ENCODE measurements around the gene ATG5.
"Not testable (repeated sequence)": the region's sequence is repeated elsewhere in the genome, so short reads cannot be mapped to it uniquely, and the experiment has no call there.

ATG5 gene

DNA sequence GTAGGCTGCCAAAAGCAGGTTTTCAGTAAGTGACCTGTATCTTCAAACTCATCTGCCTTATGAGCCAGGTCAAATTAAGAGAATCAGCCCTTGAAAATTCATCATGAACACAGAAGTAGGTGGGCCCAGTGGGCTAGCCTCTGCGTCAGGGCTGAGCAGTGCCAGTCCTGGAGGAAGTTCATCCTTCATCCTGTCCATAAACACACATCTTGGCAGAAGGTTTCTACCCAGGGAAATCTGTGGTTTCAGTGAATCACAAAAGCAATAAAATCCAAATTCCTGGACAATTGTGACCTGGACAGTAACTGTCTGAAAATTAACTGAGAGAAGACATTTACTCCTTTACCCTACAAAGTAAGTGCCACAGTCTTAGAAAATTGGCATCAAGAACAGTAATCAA is 72.4 kb downstream of the ATG5 start:
- no peak overlapping the region for H3K4me3 ChIP-seq (ENCODE audit: low read depth, low read length)
- POLR2A ChIA-PET = interaction anchor here (1.1 kb wide), 1 partner anchor 260 kb away, joined by 8 read pairs; no protein-coding TSS in a partner anchor
- TF ChIP-seq, protein P1, sequence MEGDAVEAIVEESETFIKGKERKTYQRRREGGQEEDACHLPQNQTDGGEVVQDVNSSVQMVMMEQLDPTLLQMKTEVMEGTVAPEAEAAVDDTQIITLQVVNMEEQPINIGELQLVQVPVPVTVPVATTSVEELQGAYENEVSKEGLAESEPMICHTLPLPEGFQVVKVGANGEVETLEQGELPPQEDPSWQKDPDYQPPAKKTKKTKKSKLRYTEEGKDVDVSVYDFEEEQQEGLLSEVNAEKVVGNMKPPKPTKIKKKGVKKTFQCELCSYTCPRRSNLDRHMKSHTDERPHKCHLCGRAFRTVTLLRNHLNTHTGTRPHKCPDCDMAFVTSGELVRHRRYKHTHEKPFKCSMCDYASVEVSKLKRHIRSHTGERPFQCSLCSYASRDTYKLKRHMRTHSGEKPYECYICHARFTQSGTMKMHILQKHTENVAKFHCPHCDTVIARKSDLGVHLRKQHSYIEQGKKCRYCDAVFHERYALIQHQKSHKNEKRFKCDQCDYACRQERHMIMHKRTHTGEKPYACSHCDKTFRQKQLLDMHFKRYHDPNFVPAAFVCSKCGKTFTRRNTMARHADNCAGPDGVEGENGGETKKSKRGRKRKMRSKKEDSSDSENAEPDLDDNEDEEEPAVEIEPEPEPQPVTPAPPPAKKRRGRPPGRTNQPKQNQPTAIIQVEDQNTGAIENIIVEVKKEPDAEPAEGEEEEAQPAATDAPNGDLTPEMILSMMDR (IDR thresholded peaks at IDR 0.05; ENCODE audit: insufficient read depth, low read length, missing control alignments) = no peak
- no peak for DNase-seq (ENCODE audit: low read depth, low spot score)
- CTCF ChIA-PET = interaction anchor here (1.5 to 2.0 kb wide), 2 partner anchors 48 to 163 kb away, joined by 4 to 9 read pairs; no protein-coding TSS in a partner anchor

DNA sequence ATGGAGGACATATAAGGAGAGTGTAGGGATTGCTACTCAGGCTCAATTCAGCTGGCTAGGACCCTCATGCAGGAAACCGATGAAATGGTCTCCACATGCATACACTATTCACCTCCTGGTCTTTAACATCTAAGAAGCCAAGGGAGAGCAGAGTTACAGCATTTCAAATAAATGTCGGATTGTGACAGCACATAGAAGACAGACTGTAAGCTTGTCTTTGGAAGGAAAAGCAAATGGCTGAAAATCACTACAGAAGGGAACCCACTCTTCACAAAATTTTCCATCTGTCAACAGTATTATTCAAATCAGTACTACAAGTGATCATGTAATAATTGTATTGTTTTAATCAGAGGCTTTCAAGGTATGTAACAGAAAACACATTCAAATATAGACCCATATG is 72.9 kb downstream of the ATG5 start:
- no peak overlapping the region for H3K4me3 ChIP-seq (ENCODE audit: low read depth, low read length)
- no peak for DNase-seq (ENCODE audit: low read depth, low spot score)
- ChIA-PET CTCF (interaction anchor here (0.7 to 2.0 kb wide), 5 partner anchors 15 to 163 kb away, joined by 3 to 9 read pairs (median 4); no protein-coding TSS in a partner anchor), POLR2A (no interaction called here)
- TF ChIP-seq, protein P1 (IDR thresholded peaks at IDR 0.05; ENCODE audit: insufficient read depth, low read length, missing control alignments) = no peak

DNA sequence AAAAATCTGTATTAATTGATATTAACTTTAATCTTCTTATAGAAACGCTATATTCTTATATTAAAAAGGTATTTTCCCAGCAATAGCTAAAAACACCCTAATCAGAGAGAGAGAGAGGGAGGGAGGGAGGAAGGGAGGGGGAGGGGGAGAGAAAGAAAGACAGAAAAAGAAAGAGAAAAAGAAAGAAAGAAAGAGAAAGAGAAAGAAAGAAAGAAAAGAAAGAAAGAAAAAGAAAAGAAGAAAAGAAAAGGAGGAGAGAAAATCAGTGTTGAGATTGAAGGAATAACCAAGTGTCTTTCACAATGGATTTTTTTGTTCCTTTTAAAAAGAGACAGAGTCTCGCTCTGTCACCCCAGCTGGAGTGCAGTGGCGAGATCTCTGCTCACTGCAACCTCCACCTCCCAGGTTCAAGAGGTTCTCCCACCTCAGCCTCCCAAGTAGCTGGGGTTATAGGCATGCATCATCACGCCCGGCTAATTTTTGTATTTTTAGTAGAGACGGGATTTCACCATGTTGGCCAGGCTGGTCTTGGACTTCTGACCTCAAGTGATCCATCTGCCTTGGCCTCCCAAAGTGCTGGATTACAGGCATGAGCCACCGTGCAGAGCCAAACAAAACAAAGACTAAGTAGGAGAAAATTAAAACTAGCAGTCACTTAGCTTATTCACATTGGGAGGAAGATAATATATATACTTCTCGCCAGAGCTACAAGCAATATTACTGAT is 73.9 kb downstream of the ATG5 start:
- CTCF ChIA-PET = interaction anchor here (0.7 to 2.0 kb wide), 5 partner anchors 14 to 162 kb away, joined by 3 to 9 read pairs (median 4); no protein-coding TSS in a partner anchor
- H3K4me3 ChIP-seq (ENCODE audit: low read depth, low read length); POLR2A ChIA-PET; DNase-seq (ENCODE audit: low read depth, low spot score): not testable (repeated sequence)

DNA sequence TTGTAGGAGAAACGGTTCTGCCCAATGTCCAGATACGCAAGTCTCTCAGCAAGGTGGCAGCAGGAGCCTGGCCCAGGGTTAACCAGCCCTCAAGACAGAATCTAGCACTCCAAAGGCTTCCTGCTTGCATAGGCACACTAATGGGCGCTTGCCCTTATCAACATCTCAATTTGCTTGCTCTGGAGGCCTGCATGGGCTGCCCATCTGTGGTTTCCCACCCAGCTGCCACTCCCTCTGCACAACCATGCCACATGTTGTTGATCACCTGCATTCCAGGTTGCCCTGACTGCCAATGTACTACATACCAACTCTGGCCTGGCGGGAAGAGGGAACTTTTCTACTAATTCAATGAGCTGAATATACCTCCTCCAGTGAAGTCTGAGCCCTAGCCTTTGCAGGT is 74.6 kb downstream of the ATG5 start:
- CTCF ChIA-PET = interaction anchor here (1.8 kb wide), 1 partner anchor 28 kb away, joined by 6 read pairs; no protein-coding TSS in a partner anchor
- POLR2A ChIA-PET = no interaction called here

DNA sequence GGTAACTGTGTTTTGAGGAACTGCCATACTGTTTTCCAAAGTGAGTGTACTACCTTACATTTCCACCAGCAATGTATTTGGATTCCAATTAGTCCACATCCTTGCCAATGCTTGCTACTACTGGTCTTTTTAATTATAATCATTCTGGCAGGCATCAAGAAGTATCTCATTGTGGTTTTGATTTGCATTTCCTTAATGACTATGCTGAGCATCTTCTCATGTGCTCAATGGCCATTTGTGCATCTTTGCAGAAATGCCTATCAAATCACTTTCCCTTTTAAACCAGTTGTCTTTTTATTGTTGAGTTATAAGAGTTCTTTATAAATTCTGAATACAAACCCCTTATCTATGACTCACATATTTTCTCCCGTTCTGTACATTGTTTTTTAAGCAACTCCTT is 75.9 kb downstream of the ATG5 start:
- no peak for DNase-seq (ENCODE audit: low read depth, low spot score)
- ChIA-PET CTCF (no interaction called here), POLR2A (no interaction called here)
- no peak overlapping the region for H3K4me3 ChIP-seq (ENCODE audit: low read depth, low read length)
- TF ChIP-seq, protein P1 (IDR thresholded peaks at IDR 0.05; ENCODE audit: insufficient read depth, low read length, missing control alignments) = no peak

More for the DNA sequence above, 74.6 kb downstream of the ATG5 start:
- TF ChIP-seq, protein P1 (IDR thresholded peaks at IDR 0.05; ENCODE audit: insufficient read depth, low read length, missing control alignments) = no peak
- H3K4me3 ChIP-seq (ENCODE audit: low read depth, low read length) = no peak overlapping the region
- no peak for DNase-seq (ENCODE audit: low read depth, low spot score)

DNA sequence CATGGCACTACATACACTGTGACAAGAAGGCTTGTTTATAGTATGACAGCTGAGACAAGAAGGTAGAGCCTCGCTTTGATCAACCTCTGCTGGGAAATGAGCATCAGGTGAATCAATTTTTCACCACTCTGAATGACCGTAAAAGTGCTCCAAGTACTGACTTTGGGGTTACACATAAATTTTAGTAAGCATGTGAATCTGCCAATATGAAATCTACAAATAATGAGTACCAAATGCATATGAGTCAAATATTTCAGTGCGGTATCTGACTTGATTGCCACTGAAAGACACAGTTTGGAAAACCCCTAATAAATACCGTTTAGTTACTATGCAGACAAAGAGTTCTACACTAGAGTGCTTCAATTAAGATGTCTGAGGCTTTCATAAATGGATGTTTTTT is 77.8 kb downstream of the ATG5 start:
- ChIA-PET CTCF (interaction anchor here (1.0 to 1.2 kb wide), 2 partner anchors 25 to 42 kb away, joined by 3 to 4 read pairs; no protein-coding TSS in a partner anchor), POLR2A (no interaction called here)
- TF ChIP-seq, protein P1 (IDR thresholded peaks at IDR 0.05; ENCODE audit: insufficient read depth, low read length, missing control alignments) = no peak
- DNase-seq (ENCODE audit: low read depth, low spot score) = no peak
- no peak overlapping the region for H3K4me3 ChIP-seq (ENCODE audit: low read depth, low read length)

Data from AG04449 (cell line).